SH-SY5Y (cell line): ENCODE data around the gene CD86.

Experiments used
- GATA2 ChIP-seq: IDR thresholded peaks from 2 replicates; pipeline ENCODE4 v1.6.1; 2011; ENCODE audit warnings: mild to moderate bottlenecking, low read depth, low read length
- GATA3 ChIP-seq: IDR thresholded peaks from 2 replicates; pipeline ENCODE4 v1.6.1; 2011; ENCODE audit warnings: low read depth, mild to moderate bottlenecking, low read length, moderate library complexity

GRCh38 chr3:122021811-122022401, 33.3 kb upstream of the CD86 start, which contains the start of gene ILDR1:
- TF ChIP-seq GATA2, result no peak
- no peak for TF ChIP-seq GATA3
